Measurements from ENCODE around the gene LILRB2.
"Not testable (repeated sequence)": the region's sequence is repeated elsewhere in the genome, so short reads cannot be mapped to it uniquely, and the experiment has no call there.

The LILRB2 gene

DNA sequence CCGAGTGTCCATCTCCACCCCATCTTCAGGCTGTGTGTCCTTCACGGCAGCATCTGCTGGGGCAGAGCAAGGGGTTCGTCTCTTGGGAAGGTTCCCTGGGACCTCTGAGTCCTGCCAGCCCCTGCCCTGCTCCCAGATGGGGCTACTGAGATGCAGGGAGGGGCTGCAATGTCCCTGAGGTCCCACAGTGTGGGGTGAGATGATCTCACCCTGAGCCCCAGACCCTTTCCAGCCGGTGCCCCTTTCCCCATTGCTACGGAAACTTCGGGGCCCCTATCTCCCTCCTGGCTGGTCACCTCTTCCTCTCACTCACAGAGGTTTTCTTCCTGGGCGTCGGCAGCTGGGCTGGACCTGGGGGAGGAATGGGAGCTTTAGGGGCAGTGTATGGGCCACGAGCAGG lies 5.0 kb downstream of the LILRB2 start:
- in situ Hi-C loops (cut with MboI; ENCODE audit: low sequenced_read_pairs) = no loop called here

DNA sequence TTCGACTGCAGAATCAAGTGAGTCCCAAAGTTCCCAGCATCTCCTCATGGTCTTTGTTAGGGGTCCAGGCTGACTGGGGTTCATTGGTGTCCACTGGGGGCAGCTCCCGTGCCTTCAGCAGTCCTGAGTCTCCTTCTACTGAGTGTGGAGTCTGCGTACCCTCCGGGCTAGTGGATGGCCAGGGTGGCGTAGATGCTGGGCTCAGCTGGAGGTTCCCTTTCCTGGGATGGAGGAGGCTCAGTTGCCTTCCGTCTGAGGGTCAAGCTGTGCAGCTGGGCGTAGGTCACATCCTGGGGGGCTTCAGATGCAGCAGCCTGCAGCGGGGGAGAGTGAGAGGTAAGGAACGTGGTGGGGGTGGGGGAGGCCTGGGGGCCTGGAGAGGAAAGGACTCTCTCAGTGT lies 6.4 kb downstream of the LILRB2 start:
- in situ Hi-C loops (cut with MboI; ENCODE audit: low sequenced_read_pairs) = not testable (repeated sequence)

DNA sequence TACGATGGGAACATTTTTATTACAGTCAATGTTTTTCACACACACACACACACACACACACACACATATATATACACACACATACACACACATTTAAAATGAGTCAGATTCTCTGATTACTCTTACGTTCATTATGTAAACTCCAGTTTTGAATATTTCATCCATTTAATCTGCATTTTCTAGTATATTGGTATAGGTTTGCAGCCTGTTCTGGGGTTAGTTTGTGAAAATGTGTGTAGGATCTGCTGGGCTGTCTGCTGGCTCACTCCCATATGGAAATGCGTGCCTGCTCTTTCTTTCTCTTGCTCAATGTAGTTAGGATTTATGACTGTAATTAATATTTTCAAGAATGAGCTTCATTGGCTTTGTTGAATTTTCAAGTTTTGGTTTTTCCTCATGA lies 7.1 kb downstream of the LILRB2 start:
- in situ Hi-C loops (cut with MboI; ENCODE audit: low sequenced_read_pairs) = no loop called here

DNA sequence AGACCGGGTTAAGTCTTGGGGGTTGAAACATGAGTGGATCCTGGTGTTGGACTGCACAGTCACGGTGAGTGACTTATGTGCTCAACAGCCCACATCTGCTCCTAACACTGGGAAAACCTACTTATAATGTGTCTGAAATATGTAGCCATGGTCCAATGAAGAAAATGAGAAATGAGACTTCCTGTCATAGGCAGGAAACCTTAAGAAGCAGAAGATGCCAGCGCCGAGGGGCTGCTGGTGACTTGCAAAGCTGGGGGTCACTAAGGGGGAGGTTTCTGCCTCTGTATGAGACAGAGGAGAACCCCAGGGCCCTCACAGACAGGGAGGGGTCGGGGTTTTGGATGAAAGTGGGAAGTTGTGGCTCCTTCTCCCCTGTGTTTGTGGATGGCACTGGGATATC lies 8.7 kb downstream of the LILRB2 start:
- in situ Hi-C loops (cut with MboI; ENCODE audit: low sequenced_read_pairs) = not testable (repeated sequence)

DNA sequence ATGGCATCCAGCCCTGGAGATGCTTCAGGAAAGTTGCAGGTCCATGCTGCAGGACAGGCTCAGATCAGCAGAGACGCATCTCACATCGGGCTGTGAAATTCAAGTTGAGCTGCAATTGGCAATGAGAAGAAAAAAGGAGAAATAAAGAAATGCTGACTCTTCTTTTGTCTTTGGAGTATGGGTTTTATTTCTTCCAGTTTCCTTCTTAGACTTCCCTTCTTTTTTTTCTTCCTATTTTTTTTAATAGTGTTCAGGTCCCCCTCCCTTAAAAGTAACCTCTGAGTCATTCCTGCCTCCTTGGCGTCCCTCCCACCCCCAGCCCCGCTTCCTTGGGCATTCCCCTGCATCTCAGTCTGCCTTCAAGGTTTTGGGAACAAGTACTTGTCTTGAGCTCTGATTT lies 9.3 kb downstream of the LILRB2 start:
- in situ Hi-C loops (cut with MboI; ENCODE audit: low sequenced_read_pairs) = not testable (repeated sequence)

DNA sequence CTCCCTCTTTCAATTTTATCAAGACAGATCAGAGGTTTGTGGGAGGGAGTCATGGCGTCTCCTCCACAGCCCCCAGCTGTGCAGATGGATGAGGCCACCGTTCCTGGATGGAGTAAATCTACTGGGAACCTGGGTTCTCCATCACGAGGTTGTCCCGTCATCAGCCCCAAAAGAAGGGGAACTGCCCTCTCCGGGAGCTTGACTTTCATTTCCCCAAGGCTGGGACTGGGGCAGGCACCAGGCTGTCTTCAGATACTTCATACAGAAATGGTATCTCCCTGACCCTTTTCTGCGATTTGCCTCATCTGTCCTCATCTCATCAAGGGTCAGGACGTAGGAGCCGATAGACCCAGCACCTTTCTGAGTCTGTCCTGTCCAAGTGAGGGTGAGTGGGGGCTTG lies 9.8 kb downstream of the LILRB2 start:
- in situ Hi-C loops (cut with MboI; ENCODE audit: low sequenced_read_pairs) = no loop called here

DNA sequence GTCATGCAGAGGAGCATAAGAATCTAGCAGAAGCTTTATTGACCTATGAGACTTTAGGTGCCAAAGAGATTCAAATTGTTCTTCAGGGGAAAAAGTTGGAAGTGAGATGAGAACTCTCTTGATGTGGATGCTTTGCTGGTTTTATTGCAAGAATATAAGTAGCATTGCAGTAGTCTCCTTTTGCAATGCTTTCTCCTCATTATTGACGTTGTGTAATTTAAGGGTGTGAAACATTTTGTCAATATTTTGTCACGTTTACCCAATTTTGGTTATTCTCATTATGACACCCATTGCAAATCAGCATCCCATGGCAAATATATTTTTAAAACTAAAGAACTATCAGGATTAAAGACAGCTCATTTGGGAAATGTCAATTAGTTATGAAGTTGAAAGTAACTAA lies 12.0 kb downstream of the LILRB2 start:
- in situ Hi-C loops (cut with MboI; ENCODE audit: low sequenced_read_pairs) = no loop called here

DNA sequence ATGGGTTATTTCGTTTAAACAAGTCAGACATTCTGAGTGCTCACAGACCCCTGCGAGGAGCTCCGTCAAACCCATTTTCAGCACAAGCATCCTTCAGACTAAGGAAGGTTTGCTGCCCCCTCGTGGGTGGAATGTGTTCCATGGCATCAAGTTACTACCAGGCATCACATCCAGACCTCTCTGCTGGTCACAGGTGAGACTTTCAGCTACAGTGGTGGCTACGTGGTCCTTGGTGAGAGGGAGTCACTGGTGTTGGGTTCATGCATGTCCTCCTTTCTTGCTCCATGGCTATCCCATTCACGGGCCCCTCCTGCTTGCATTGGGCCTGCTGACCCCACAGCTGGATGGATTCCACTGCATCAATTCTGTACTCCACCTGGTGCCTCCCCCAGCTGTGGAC lies 14.8 kb downstream of the LILRB2 start:
- in situ Hi-C loops (cut with MboI; ENCODE audit: low sequenced_read_pairs) = no loop called here

DNA sequence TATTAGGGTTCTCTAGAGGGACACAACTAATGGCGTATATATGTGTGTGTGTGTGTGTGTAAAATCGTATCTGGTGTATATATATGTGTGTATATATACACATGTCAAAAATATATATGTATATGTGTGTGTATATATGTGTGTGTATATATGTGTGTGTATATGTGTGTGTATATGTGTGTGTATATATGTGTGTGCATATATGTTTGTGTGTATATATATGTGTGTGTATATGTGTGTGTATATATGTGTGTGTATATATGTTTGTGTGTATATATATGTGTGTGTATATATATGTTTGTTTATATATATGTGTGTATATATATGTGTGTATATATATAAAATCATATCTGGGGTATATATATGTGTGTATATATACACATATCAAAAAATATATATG lies 18.4 kb downstream of the LILRB2 start:
- in situ Hi-C loops (cut with MboI; ENCODE audit: low sequenced_read_pairs) = no loop called here

DNA sequence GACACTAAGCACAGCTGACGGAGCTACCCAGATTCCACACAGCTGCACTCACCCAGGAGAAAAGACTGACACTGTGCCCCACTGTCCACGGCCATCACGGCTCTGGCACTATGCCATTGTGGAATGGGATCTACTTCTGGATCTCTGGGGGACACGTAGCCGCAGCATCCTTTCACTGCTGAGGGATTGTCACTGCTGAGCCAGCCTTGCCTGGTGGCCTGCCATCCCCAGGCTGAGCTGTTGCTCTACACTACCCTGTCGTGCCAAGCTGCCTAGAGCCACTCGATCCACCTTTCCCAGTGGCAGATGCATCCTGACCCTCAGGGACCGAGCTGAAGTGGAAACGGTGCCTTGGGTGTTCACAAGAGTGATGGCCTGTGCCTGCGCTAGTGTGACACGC lies 18.8 kb downstream of the LILRB2 start:
- in situ Hi-C loops (cut with MboI; ENCODE audit: low sequenced_read_pairs) = no loop called here

DNA sequence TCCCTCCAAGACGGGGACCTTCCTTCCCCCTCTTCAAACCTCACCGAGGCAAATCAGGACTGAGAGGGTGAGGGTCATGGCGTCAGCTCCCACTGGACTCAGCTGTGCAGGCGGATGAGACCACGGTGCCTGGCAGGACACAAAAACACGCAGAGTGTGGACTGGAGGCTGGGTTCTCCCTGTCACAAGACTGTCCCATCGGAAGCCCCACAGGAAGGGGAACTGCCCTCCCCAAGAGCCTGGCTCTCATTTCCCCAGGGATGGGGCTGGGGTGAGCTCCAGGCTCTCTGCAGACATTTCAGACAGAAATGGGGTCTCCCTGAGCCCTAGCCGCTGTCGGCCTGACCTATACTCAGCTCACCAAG lies 23.8 kb downstream of the LILRB2 start, which contains the start of gene LILRB5:
LILRB5 (minus strand) TSS at position 158 of the 365 bp plus-strand sequence; CDS start at position 78, 80 bp downstream.
- in situ Hi-C loops (cut with MboI; ENCODE audit: low sequenced_read_pairs) = no loop called here

DNA sequence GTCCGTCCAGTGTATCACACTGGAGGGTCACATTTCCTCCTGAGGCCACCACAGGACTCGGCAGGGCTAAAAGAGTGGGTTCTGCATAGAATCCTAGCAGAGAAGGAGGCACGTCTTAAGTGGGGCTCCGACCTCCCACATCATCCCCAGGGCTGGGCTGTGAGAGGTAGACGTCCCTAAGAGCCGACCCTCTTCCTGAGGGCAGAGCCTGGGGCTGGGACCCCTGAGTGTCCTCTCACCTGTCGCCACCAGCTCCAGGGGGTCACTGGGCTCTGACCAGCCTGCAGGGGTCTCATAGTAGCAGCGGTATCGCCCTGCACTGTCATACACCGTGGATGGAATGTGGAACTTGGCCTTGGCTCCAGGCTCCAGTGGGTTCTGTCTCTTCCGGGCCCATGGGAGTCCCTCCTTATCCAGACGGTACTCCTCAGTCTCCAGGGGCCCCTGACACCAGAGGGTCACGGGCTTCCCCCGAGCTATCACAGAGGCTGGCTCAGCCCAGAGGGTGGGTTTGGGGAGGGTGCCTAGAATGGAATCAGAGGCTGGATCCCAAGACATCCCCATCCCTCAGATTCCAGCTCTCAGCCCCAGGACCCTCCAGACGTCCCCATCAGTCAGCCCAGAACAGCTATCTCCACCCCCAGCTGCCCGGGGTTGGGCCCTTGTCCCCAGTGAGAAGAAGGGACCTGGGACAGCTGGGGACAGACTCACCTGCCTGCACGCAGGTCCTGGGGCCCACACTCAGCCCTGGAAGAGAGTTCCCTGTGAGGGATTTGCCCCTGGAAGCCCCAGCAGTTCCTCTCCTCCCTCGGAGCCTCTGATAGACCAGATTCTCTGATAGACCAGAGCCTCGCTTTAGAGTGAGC lies 24.4 kb downstream of the LILRB2 start:
- in situ Hi-C loops (cut with MboI; ENCODE audit: low sequenced_read_pairs) = no loop called here

DNA sequence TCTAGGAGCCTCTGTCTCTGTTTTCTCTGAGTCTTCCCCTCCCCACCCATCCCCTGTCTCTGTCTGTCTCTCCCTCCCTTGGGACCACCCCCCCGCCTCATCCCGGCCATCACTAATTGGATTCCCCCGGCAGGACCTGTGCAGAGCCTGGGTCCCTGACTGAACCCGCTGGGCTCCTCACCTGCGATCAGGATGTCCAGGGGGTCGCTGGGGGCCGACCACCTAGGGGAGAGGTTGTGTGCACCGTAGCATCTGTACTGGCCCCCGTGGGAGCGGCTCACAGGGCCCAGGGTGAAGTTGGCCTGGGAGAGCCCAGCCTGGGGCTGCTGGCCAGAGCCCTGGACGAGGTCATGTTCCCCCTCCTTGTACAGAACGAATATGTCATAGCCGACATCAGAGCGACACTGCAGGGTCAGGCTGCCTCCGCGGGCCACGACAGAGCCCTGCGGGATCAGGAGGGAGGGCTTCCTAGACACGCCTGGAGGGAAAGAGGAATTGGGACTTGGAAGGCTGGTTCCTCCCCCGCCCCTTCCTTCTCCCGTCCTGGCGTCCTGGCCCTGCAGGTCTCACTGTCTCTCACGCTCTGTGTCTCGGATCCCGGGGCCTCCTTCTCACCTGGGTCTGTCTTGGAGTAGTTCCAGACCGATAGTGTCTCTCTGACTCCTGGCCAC lies 25.7 kb downstream of the LILRB2 start:
- in situ Hi-C loops (cut with MboI; ENCODE audit: low sequenced_read_pairs) = no loop called here

DNA sequence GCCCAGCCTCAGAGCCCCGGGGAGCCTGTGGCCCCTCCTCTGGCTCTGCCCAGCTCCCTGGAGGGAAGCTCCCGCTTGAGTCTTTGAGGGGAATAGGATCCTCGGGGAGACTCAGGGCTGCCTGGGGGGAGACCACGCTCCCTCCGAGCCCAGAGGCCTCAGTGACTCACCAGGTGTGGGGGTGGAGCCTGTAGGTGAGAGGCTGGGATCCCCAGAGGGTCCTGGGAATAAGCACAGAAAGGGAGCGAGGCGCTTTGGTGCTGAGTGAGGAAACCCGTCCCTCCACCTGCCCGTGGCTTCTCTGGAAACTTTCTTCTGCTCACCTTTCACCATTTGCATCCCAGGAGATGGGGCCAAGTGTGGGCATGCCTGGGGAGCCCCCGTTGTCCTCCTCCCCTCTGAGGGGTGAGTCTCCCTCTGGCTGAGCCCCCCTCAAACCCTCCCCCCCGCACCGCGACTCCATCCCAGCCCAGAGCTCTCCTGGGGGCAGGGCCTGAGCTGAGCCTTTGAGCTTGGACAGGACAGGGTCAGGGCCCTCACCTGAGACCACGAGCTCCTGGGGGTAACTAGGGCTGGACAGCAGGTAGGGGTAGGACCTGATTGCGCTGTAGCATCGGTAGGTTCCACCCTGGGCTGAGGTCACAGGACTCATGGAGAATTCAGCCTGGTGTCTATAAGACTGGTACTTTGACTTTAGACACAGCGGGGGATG lies 26.6 kb downstream of the LILRB2 start:
- in situ Hi-C loops (cut with MboI; ENCODE audit: low sequenced_read_pairs) = no loop called here

DNA sequence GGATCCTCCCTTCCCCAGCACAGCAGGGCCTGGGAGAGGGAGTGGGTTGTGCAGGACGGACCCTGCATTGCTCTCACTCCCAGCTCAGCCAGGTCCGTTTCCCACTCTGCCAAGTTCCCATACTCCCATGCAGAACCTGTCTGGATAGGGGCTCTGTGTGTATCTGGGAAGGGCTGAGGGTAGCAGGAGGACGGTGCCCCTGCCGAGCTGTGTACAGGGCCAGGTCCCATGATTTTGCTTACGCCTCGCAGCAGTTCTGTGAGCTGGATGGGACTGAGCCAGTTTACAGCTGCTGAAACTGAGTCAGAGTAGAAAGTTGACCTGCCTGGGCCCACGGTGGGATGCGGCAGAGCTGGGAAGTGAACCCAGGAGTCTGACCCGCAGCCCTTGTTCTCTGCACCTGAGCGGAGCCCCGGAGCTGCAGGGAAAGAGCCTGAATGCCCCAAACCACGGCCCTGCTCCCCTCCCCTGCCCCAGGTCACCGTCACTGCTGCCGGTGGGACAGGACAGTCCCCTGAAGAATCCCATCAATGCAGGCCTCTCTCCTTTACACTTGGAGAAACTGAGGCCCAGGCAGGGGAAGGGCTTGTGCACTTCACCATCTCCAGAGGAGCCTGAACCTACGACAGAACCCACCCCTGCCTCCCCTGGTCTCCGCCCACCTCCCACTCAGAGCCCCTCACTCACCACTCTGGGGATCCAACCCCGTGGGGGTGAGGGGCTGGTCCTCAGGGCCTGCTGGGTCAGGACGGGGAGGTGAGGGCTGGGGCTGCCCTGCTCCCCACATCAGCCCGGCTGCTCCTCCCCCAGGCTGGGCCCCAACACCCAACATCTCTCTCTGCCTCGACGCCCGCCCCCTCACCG lies 27.3 kb downstream of the LILRB2 start:
- in situ Hi-C loops (cut with MboI; ENCODE audit: low sequenced_read_pairs) = no loop called here

DNA sequence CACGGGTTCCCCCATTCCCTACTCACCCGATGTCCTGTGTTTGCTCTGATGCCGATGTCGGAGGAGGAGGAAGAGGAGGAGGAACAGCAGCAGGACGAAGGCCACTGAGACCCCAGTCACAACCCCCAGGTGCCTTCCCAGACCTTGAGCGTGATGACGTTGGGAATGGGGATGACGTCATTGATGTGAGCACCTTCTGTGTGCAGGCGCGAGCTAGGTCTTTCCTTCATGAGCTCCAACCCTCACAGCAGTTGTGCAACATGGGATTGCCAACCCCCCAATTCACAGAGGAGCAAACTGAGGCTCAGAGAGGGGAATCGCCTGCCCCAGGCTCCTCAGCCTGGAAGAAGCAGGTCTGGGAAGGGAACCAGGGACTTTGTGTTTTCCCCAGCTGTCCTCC lies 28.1 kb downstream of the LILRB2 start:
- in situ Hi-C loops (cut with MboI; ENCODE audit: low sequenced_read_pairs) = no loop called here

DNA sequence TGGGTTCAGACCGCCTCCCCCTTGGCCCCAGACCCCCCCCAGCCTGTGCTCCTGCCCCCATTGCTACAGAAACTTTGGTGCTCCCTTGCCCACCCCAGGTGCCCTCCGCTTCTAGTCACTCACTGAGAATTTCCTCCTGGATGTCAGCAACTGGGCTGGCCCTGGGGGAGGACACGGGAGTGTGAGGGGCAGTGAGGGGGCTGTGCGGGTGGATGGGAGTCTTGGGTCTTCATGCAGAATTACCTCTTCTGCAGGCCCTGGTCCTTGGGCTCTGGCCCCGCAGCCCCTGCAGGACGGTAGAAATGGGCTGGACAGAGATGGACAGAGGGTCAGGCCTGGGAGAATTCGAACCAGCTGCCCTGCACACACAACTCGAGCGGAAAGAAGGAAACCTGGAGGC lies 28.7 kb downstream of the LILRB2 start:
- in situ Hi-C loops (cut with MboI; ENCODE audit: low sequenced_read_pairs) = no loop called here

DNA sequence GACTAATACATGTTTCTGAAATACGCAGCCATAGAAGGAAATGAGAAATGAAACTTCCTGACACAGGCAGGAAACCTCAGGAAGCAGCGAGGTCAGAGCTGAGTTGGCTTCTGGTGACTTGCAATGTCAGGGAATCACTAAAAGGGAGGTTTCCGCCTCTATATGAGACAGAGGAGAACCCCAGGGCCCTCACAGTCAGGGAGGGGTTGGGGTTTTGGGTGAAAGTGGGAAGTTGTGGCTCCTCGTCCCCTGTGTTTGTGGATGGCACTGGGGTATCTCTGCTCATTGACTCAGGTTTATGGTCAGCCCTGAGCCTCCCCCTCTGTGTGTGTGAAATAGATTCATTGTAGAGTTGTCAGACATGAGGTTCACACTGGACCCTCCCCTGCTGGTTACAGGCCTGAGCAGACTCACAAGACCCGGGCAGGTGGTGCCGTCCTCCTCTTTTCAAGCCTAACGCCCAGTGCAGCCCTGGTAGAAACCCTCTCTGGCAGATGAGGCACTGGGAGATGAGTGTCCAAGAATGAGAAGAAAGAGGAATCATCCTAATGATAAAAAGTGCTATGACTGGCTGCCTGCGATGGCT lies 32.8 kb downstream of the LILRB2 start:
- in situ Hi-C loops (cut with MboI; ENCODE audit: low sequenced_read_pairs) = no loop called here

DNA sequence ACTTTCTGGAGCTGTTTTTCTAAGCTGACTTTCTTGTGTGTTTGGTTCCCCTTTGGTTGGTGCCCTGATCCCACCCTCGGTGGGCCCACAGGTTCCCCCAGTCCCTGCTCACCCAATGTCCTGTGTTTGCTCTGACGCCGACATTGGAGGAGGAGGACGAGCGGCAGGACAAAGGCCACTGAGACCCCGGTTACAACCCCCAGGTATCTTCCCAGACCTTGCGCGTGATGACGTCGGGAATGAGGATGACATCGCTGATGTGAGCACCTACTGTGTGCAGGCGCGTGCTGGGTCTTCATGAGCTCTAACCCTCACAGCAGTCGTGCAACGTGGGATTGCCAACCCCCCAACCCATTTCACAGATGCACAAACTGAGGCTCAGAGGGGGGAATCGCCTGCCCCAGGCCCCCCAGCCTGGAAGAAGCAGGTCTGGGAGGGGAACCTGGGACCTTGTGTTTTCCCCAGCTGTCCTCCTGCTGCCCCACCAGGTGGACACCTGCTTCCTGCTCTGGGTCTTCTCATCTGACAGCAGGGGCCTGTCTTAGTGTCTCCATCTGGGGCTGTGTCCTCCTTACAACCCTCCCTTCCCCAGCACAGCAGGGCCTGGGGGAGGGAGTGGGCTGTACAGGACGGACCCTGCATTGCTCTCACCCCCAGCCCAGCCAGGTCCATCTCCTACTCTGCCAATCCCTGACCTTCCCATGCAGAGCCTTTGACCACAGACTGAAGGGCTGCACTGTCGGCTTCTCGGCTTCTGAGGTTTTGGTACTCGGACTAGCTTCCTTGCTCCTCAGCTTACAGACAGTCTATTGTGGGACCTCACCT lies 33.6 kb downstream of the LILRB2 start:
- in situ Hi-C loops (cut with MboI; ENCODE audit: low sequenced_read_pairs) = no loop called here

DNA sequence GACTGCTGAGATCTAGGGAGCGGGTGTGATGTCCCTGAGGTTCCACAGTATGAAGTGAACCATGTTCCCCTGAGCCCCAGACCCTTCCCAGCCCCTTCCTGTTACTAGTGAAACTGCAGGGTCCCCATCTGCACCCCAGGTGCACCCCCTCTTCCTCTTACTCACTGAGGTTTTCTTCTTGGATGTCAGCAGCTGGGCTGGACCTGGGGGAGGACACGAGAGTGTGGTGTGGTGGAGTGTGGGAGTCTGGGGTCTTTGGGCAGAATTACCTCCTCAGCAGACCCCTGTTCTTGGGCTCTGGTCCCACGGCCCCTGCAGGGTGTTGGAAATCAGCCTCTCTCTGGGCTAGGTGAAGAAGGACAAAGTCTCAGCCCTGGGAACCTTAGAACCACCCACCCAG lies 35.0 kb downstream of the LILRB2 start:
- in situ Hi-C loops (cut with MboI; ENCODE audit: low sequenced_read_pairs) = no loop called here

All from HL-60/S4 (cell line).